ENCODE measurements around the gene ZC3H4.
A peak's percentile ranks its signal among the peaks of the same experiment; 100 is the strongest.

ZC3H4 gene

DNA sequence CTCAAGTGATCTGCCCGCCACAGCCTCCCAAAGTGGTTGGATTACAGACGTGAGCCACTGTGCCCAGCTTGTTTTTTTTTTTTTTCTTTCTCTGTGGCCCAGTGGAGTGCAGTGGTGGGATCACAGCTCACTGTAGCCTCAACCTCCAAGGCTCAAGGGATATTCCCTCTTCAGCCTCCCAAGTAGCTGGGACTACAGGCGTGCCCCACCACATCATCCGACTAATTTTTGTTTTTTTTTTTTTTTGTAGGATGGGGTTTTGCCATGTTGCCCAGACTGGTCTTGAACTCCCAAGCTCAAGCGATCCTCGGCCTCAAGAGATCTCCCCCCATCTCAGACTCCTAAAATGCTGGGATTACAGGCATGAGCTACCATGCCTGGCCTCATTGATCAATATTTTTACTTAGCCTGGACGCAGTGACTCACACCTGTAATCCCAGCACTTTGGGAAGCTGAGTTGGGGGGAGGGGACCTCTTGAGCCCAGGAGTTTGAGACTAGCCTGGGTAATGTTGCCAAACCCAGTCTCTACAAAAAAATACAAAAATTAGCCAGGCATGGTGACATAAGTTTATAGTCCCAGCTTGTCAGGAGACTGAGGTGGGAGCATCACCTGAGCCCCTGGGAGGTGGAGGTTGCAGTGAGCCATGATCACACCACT, 18.7 kb upstream of the ZC3H4 start:
- no peak for FAIRE-seq

DNA sequence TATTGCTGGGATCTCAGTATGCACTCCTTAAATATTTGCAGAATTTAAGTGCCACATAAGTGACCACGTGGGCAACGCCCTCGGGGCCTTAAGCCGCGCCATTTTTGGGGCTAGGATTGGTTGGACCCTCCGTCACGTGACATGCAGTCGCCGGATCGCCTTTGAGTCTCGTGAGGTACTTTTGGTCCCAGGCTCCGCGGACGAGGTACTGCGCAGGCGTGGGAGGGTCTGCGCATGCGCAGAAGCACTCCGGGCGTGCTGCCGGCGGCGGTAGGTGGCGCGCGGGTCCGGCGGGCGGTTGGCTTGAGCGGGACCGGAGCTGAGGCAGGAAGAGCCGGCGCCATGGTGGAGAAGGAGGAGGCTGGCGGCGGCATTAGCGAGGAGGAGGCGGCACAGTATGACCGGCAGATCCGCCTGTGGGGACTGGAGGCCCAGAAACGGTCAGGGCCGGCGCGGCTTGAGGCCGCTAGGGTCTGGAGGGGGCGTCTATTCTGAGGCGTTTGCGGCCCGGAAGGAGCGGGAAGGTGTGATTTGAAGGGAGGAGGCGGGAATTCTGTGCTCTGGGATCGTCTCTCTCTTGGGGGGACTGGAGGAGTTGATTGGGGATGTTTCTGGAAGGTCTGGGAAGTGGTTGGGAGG, 17.1 kb upstream of the ZC3H4 start, which contains the start of gene SAE1:
Gene SAE1, plus strand, starts transcription at position 247 of the 639 bp plus-strand sequence. Its CDS starts 96 bp downstream, at position 343.
- FAIRE-seq = peak; percentile 98

DNA sequence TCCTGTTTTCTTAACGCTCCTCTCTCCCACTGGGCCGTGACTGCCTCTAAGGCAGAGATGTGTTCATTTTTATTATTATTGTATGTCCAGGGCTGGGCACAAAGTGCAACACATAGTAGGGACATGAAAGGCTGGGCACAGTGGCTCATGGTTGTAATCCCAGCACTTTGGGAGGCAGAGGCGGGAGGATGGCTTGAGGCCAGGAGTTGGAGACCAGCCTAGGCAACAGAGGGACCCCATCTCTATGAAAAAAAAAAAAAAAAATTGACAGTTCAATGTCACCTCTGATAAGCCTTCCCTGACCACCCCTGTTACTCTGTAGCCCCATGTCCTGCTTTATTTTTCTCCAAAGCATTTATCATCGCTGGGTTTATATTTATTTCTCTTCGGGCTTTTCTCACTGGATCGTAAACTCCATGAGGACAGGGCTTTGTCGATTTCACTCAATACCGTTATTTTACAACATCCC, 16.6 kb upstream of the ZC3H4 start:
- FAIRE-seq = no peak

DNA sequence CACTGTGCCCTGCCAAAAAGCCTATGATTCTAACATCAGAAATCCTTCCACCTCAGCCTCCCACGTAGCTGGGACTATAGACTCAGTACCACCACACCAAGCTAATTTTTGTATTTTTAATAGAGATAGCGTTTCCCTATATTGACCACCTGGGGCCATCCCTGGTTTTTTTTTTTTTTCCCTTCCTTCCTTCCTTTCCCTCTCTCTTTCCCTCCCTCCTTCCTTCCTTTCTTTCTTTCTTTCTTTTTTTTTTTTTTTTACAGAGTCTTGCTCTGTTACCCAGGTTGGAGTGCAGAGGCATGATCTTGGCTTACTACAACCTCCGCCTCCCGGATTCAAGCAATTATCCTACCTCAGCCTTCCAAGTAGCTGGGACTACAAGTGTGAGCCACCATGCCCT, 16.0 kb upstream of the ZC3H4 start:
- FAIRE-seq = no peak

DNA sequence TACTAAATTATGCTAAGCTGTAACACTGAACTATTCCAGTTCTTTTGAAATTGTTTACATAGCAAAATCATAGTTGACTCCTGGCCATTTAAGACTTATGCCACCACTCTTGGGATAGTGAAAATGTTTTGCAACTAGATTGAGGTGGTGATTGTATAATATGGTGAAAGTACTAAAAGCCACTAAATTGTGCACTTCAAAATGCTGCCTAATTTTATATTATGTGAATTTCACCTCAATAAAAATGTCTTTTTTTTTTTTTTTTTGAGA, 12.0 kb upstream of the ZC3H4 start:
- no peak for FAIRE-seq

DNA sequence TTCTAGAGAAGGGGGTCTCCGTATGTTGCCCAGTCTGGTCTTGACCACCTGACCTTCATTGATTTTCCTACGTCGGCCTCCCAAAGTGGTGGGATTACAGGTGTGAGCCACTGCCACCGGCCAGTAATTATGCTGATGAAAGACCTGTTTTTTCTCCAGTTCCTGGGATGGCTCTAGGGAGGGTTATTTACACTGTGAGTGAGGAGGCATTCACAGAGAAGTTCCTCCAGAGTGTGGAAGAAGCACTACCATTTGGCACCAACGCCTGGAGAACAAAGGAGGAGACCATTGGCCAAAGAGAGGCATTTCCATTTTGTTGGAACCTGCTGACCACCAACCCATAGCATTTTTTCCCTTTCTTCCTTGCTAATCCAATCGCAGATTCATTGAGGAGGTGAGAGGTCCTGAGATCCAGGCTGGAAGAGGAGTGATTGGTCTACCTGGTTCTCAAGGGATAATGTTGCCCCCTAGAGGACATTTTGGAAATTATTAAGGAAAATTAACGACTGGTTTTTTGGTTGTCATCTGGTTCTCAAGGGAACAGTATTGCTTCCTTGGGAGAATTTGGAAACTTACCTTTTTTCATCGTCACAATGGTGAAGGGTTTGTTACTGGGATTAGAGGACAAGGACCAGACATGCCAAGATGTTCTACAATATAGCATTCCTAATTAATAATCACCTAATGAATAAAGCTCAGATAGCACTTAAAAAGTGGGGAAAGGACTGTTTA, 11.5 kb upstream of the ZC3H4 start:
- peak; percentile 99 for FAIRE-seq

DNA sequence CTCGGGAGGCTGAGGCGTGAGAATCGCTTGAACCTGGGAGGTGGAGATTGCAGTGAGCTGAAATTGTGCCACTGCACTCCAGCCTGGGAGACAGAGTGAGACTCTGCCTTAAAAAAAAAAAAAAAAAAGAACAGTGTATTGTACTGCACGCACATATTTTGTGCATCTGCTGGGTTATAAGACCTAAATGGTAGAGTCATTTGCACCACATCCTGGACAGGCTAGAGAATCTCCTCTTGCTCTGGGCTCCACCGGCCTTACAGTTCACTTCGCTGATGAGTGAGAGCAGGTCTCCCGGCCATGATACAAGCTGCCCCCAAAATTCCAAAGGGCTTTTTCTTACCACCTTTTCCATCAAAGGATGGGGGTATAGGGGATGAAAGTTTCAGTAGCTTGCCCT, 9.8 kb upstream of the ZC3H4 start:
- FAIRE-seq = no peak

DNA sequence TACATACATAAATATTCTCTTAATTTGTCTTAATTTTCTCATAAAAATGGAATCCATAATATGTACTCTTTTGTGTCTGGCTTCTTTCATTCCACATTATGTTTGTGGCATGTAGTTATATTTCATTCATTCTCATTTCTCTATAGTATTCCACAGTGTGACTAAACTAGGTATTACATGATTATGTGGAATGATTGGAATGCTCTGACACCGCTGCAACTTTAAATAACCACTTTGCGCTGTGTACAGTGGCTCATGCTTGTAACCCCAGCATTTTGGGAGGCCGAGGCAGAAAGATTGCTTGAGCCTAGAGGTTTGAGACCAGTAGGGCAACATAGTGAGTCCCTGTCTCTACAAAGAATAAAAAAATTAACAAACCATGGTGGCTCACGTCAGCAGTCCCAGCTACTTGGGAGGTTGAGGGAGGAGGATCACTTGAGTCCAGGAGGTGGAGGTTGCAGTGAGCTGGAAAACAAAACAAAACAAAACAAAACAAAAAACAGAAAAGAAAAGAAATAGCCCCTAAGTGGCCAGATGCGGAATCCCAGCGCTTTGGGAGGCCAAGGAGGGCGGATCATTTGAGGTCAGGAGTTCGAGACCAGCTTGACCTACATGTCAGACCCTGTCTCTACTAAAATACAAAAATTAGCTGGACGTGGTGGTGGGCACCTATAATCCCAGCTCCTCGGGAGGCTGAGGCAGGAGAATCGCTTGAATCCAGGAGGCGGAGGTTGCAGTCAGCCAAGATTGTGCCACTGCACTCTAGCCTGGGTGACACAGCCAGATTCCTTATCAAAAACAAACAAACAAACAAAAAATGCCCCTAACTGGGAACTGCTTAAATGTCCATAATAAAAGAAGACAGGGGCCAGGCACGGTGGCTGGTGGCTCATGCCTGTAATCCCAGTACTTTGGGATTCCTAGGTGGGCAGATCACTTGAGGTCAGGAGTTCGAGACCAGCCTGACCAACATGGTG, 9.1 kb upstream of the ZC3H4 start:
- peak; percentile 85 for FAIRE-seq

DNA sequence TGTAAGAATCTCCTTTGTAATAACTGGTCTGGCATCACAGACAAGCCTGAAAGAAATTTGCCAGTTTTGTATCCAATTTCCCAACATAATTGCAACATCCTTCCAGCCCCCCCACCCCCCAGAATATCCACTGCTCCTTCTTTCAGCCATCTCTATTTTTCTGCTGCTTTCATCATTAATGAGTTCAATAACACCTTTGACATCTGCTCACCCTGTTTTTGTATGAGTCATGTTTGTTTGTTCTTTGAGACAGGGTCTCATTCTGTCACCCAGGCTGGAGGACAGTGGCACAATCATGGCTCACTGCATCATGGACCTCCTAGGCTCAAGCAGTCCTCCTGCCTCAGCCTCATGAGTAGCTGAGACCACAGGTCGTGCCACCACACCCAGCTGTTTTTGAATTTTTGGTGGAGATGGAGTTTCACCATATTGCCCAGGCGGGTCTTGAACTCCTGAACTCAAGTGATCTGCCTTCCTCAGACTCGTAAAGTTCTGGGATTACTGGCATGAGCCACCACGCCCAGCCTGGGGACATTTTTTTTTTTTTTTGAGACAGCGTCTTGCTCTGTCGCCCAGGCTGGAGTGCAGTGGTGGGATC, 7.0 kb upstream of the ZC3H4 start:
- no peak for FAIRE-seq

DNA sequence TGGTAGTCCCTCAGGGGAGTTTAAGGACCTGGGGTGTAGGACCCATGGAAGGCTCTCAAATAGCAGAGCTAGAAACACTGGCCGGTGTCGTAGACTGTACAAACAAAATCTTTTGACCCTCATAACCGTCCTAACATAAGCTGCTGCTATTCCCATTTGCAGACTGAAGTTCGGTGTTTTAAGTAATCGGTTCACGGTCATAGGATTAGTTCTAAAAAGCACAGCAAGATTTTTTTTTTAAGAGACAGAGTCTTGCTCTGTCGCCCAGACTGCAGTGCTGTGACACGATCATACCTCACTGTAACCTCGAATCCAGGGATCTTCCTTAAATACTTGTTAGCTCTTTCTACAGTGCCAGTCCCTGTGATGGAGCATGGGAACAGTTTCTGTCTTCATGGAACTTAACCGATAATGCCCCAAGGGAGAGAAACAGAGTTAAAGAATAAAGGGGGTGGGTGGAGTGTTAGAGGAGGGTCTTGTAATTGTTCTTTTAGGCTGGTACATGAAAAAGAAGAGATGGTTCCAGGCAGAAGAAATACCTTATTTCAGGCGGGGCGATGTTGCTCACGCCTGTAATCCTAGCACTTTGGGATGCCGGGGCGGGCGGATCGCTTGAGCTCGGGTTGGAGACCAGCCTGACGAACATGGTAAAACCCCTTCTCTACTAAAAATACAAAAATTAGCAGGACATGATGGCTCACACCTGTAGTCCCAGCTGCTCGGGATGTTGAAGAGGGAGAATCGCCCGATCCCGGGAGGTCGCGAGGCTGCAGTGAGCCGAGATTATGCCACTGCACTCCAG, 475 bp upstream of the ZC3H4 start:
- FAIRE-seq = no peak

DNA sequence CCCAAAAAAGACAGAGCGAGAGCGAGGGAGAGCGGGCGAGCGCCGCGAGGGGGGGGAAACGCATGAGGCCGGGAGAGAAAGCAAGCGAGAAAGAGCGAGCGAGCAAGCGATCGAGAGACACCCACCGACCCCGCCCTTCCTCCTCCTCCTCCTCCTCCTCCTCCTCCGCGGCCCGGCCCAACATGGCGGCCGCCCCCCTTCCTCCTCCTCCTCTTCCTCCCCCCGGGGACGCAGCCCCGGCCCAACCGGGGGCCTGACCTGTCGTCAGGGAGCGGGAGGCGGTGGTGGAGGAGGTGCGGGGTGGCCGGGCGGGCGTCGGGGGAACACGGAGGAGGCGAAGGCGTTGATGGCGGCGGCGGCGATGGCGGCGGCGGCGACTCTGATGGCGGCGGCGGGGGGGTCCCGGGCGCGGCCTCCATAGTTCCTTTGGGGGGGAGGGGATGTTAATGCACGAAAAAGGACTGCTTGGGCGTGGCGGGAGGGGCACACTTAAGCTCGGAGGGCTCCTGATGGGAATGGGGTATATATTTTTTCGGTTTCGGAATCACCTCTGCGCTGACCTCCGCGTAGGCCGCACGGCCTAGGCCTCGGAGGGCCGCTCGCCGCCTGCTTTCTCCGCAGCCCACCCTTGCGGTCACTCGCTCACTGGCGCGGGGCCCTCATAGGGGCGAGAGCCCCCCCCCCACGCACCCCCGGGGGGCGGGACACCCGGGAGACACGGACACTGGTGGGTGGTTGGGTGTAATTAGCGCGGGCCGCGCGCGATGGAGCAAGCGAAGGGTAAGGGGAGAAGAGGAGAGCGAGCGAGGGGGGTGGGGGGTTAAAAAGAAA, 1.2 kb downstream of the ZC3H4 start:
- no peak for FAIRE-seq

DNA sequence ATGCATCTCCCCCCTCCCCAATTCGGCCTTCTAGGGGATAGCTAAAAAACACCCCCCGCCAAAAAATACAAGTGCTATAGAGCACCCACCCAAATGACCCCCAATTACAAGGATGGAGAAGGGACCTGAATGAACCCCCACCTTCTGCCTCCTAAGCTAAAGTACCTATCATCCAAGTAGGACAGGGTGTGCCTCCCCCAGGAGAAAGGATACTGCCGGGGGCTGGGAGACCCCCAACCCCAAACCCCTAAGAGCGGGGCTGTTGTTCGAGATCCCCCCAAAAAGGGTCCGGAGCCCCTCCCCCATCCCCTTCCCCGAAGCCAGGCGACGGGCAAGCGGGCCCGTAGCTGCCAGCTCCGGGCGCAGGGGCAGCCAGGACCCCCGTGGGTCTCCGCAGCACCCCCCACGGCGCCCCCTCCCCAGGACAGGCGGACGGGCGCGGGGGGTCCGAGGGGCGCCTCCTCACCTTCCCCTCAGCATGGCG, 1.9 kb downstream of the ZC3H4 start:
- FAIRE-seq = no peak

DNA sequence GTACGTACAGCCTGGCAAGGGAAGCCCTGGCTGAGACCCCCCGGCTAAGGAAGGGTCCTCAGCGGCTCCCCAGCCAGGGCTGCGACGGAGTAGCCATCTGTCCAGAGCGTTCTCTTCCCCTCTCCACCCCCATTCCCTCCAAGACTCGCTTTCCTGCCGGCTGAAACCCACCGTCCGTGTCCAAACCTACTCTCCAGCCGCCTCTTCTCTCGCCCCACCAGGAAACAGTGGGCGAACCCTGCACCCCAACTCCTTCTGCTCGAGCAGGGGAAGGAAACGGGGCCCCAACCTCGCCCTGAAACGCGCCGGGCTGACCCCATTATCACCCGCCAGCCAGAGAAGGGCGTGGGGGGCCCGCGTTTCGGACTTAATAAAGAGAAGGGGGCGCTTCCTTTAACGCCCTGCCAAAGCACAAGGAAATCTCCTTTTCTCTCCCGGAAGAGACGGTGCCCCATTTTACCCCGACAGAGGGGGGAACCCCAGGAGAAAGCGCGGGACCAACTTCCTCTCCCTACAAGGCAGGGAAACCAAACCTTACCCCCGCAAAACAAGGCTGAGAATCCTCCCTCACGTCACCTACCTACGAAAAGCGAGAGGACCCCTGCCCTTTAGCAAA, 2.5 kb downstream of the ZC3H4 start:
- FAIRE-seq = no peak

DNA sequence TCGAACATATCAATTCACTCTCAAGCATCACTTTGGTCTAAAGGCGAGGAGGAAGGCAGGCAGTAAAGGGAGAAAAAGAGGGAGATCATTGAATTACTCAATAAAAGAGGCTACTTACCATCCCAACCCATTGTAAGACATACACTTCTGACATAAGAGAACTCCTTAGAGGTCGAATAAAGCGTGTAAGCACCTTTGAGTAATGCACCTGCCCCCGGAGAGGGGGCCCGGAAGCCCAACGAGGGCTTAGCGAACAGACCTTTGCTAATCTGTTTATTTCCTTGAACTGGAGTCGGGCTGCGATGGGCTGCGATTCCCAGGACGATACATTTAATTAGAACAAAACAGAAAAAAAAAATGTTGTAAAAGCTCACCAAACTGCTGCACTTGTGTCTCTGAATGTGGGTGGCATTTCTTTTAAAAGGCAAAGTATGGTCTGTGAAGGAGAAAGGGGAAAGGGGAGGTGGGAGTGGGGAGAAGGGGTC, 3.0 kb downstream of the ZC3H4 start:
- no peak for FAIRE-seq

DNA sequence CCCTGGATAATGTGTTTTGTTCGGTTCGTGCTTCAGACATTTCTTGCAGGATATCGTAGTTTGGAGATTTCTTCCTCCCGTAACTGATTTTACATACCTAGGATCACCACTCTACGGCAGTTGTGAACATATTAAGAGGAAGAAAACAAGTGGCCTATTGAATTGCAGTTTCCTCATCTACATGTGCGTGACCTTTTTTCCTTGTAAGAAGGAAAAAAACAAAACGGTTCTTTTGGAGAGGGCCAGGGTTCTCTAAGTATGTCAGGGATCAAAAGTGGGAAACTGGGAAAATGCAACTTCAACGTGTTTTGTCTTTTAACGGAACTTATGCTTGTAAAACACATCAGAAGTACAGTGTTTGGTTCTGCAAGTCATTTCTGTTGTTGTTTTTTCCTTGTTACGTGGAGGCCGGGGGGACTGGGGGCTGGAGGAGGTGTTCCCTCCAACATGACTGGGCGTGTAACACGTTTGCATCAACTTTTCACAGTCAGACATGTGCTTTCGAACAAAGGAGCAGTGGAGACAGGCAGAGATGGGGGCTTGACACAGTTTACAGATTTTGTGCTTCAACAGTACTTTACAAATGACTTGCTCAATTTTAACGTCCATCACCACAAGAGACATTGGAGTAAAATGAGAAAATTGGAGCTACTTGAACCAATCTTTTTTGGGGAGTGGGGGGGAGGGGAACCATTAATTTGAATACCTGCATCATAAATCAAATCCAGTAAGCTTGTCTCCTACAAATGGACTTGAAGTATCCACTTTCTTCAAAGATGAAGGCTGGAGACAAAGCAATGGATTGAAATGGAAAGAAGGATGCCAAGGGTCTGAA, 3.8 kb downstream of the ZC3H4 start:
- no peak for FAIRE-seq

DNA sequence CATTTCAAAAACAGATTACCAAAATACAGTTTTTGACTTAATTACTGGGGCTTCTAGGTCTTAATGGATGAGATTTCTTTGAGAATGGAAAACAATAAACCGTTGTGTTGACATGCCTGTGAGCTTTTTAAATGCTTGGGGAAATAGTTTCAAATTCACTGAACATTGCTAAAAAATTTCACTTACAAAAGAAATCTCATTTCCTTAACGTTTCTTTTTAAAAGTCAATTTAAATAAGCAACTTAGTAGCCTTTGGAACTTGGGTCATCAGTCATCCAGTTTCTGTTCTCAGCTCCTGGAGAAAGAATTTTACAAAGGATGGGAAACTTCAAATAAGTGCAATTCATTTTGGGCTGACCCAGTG, 4.4 kb downstream of the ZC3H4 start:
- peak; percentile 96 for FAIRE-seq

DNA sequence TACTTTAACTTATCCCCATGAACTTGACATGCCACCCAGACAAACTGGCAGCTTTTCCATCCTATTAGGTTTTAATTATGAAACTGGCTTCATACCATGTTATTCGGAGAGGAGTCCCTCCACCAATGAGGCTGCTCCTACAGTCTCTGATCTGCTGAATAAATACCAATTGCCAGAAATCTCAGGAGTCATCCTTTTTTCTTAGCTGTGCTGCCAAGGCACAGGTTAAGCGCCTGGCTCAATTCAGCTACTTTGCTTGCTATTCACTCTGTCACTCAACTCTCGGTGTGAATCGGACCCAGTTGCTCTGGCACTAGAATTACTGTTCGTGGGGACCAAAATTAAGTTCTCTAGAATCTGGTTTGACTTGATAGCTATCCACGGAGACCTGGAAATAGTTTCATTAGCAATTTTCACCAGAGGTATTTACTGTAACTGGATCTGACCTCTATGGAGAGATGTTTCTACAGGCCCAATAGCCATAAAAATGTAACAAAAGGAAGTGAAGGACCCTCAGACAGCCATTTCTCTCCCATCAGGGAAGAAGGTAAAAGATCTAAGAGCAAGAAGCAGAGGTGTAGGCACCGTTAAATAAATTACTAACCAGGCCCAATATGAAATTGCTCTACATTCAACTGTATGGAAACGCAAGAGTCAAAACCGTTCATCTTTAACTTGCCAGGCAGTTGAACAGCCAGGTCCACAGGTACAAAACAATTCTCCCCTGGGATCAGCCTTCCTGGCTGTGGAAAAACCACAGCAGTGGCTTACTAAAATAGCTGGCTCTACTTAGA, 5.4 kb downstream of the ZC3H4 start:
- peak; percentile 96 for FAIRE-seq
